ENCODE results near the gene KHDRBS2. TPM values are rescaled to one million over a fixed set of nuclear protein-coding genes. Genes with fewer than 3 reads are reported as not detected.

The KHDRBS2 gene
- total RNA-seq, 4 donors from 2014 or later: 5.2 to 19.2 (median 16.6) TPM

DNA sequence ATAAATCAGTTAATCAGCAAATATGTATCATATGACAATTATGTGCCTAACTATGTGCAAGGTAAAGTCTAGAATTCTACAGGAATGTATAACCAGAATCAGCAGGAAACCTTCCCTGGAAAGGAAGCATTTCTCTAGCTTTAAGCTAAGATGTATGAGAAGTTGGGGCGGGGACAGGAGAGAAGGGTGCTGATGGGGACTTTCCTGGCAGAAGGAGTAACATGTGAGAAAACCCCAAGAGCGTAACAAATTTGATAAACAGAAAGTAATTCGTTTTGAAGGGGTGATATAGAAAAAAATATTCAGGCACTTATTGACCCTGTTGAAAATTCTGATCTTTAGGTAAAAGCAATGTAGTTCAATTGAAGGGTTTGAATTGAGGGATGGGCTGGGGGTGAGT lies 226.1 kb downstream of the KHDRBS2 start:
- TF ChIP-seq, protein P1, sequence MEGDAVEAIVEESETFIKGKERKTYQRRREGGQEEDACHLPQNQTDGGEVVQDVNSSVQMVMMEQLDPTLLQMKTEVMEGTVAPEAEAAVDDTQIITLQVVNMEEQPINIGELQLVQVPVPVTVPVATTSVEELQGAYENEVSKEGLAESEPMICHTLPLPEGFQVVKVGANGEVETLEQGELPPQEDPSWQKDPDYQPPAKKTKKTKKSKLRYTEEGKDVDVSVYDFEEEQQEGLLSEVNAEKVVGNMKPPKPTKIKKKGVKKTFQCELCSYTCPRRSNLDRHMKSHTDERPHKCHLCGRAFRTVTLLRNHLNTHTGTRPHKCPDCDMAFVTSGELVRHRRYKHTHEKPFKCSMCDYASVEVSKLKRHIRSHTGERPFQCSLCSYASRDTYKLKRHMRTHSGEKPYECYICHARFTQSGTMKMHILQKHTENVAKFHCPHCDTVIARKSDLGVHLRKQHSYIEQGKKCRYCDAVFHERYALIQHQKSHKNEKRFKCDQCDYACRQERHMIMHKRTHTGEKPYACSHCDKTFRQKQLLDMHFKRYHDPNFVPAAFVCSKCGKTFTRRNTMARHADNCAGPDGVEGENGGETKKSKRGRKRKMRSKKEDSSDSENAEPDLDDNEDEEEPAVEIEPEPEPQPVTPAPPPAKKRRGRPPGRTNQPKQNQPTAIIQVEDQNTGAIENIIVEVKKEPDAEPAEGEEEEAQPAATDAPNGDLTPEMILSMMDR (IDR thresholded peaks at IDR 0.05): no peak
- TF ChIP-seq POLR2A (IDR thresholded peaks at IDR 0.05): no peak
- no peaks in the 10 kb centered on the region for H3K4me1 ChIP-seq
- no peaks in the 10 kb centered on the region for H3K9me3 ChIP-seq
- H3K36me3 ChIP-seq: no peaks in the 10 kb centered on the region
- WGBS, 2 donors: 86 to 92% methylated on average over 3 of the region's 3 CpGs
- H3K27ac ChIP-seq: no peak overlapping the region
- H3K4me3 ChIP-seq (replicated peaks in 1 of 3): no peak overlapping the region
- intact Hi-C loops (cut with DNase I): no loop called here
- DNase-seq: no peak
- H3K27me3 ChIP-seq: no peaks in the 10 kb centered on the region

DNA sequence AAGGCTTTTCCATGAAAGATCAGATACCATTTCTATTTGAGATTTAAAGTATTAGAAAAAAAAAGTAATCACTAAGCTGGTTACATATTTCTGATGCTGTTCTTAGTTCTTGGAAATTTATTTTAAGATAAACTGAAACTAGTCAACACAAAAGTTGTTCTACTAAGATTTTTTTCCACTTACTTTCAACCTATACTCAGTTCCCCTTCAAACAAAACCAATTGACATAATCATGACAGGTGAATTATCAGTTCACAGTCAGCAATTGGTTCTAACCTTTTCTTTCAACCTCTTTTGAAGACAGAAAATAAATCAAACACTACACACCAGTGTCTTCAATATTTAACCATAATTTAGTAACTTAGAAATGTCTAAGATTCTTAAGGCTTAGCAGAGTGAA lies 228.7 kb downstream of the KHDRBS2 start:
- H3K4me1 ChIP-seq: no peaks in the 10 kb centered on the region
- TF ChIP-seq, protein P1 (IDR thresholded peaks at IDR 0.05): no peak
- TF ChIP-seq POLR2A (IDR thresholded peaks at IDR 0.05): no peak
- H3K4me3 ChIP-seq (replicated peaks in 1 of 3): no peak overlapping the region
- no peaks in the 10 kb centered on the region for H3K36me3 ChIP-seq
- intact Hi-C loops (cut with DNase I): no loop called here
- H3K27me3 ChIP-seq: no peaks in the 10 kb centered on the region
- no peak for DNase-seq
- no peak overlapping the region for H3K27ac ChIP-seq
- H3K9me3 ChIP-seq: no peaks in the 10 kb centered on the region

DNA sequence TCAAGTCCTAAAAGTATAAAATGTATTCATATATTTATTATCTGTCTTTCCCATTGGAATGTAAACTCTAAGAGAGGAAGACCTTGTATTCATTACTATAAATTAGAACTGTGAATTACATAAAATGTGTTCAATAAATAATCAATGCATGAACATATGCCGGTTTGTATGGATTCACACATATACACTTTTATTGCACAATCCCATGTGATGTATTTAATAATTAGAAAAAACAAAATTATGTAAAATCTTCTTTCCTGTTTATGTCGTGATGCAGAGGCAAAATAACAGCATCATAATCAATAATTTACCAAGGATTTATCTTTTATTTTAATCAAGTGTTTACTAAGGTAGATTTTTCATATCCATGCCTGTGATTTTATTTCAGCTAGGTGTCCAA lies 240.5 kb downstream of the KHDRBS2 start:
- H3K4me3 ChIP-seq (replicated peaks in 1 of 3): no peak overlapping the region
- WGBS, 2 donors: 91% methylated on average over 2 of the region's 2 CpGs

DNA sequence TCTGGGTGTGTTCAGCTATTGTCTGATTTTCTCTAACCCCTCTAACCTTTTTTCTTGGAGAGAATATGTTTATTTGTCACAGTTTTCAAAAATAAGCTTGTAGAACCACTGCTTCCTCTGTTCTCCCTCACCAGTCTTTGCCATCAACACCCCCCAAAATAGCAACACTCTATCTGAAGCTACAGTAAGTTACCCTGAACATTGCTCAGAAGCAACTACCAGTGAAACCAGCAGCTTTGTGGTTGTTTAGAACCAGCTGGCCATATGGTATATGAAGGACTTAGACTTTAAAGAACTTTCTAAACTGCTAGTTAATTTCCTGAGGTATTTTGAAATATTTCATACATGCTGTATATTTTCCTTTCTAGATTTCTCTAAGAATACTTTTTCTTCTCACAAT lies 242.9 kb downstream of the KHDRBS2 start:
- no peaks in the 10 kb centered on the region for H3K9me3 ChIP-seq
- DNase-seq: no peak
- no peak overlapping the region for H3K4me3 ChIP-seq (replicated peaks in 1 of 3)
- H3K27me3 ChIP-seq: no peaks in the 10 kb centered on the region
- H3K36me3 ChIP-seq: no peaks in the 10 kb centered on the region
- H3K4me1 ChIP-seq: no peaks in the 10 kb centered on the region
- TF ChIP-seq, protein P1 (IDR thresholded peaks at IDR 0.05): no peak
- no peak for TF ChIP-seq POLR2A (IDR thresholded peaks at IDR 0.05)
- H3K27ac ChIP-seq: no peak overlapping the region
- intact Hi-C loops (cut with DNase I): no loop called here

More for the DNA sequence above, 240.5 kb downstream of the KHDRBS2 start:
- Histone ChIP-seq H3K27me3 (no peaks in the 10 kb centered on the region), H3K36me3 (no peaks in the 10 kb centered on the region), H3K9me3 (no peaks in the 10 kb centered on the region), H3K4me1 (no peaks in the 10 kb centered on the region), H3K27ac (no peak overlapping the region)
- no peak for DNase-seq
- no peak for TF ChIP-seq POLR2A (IDR thresholded peaks at IDR 0.05)
- TF ChIP-seq, protein P1 (IDR thresholded peaks at IDR 0.05): no peak
- intact Hi-C loops (cut with DNase I): no loop called here

DNA sequence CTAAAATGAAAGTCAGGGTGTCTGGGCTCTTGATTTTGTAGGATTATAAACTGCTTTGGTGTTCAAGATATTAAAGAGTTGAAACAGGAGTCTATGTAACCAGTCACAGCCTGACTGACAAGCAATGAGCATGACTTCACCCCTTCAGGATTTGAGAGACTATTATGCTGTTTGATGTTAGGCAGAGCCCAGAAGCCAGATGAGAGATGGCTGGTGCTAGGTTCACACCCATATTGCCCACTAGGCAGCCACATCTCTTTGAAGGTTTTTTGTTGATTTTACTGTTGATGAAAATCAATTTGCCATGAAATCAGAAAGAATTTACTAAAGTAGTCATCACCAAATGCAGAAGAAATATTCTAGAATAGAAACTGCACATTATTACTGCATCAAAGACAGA lies 243.6 kb downstream of the KHDRBS2 start:
- no peaks in the 10 kb centered on the region for H3K9me3 ChIP-seq
- no peak for DNase-seq
- H3K4me1 ChIP-seq: no peaks in the 10 kb centered on the region
- no peaks in the 10 kb centered on the region for H3K27me3 ChIP-seq
- no peak overlapping the region for H3K27ac ChIP-seq
- intact Hi-C loops (cut with DNase I): no loop called here
- H3K36me3 ChIP-seq: no peaks in the 10 kb centered on the region
- TF ChIP-seq POLR2A (IDR thresholded peaks at IDR 0.05): no peak
- TF ChIP-seq, protein P1 (IDR thresholded peaks at IDR 0.05): no peak
- no peak overlapping the region for H3K4me3 ChIP-seq (replicated peaks in 1 of 3)

Data from thyroid gland (tissue), 4 donors.